ENCODE measurements around the gene POLR2H. TPM values are rescaled to one million over a fixed set of nuclear protein-coding genes. Genes with fewer than 3 reads are reported as not detected.

The POLR2H gene
- total RNA-seq, 5 donors from 2014 or later (not counting 1 experiment from before 2014, with no cell fraction given): 33.0 to 75.1 (median 53.3) TPM

DNA sequence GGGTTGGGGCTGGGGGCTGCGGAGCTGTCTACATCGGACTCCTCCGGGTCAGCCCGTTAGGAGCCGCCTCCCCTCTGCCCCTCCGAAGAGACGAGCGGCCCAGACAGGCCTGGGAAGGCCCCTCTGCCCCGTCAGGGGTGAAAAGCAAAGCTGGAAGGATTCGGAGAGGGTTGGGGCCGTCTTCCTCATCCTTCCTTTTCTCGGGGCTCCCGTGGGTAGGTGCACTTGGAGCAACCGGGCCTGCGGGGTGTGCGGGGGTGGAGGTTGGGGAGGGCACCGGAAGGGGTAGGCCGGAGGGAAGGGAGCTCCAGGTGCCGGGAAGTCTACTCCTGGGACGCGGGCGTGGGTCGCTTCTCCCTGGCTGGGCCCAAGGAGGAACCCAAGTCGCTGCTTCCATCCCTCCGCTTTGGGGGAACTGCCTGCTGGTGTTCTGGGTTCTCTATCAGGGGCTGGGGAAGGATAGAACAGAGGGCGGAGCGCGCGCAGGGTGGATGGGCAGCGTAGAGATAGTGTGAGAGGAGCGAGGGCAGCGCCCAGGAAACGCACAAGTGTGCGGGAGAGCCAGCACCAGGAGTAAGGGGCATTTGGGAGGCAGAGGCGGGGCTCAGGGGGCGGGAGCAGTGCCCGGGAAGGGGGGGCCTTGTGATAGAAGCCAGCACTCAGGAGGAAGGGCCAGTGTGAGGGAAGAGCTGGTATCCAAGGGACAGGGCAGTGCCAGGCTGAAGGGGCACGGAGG is 590 bp downstream of the POLR2H start:
- Mint-ChIP-seq H3K27ac (peak overlapping the region; percentile 93 to 94), H3K36me3 (peaks cover 18% of the 10 kb centered on the region), H3K4me3 (peak overlapping the region; percentile 86 to 98 (median 94)), H3K27me3 (no peaks in the 10 kb centered on the region), H3K9me3 (no peaks in the 10 kb centered on the region), H3K4me1 (peaks cover 27 to 43% (median 32%) of the 10 kb centered on the region in 3 donors)
- Histone ChIP-seq H3K27me3 (replicated peaks in 1 of 2; ENCODE audit: control insufficient read depth in 2 of 2, extremely low read depth in 1 of 2, insufficient read depth in 2 of 2, low read length in 1 of 2) (no peaks in the 10 kb centered on the region), H3K4me3 (ENCODE audit: control insufficient read depth in 1 of 2, extremely low read depth in 1 of 2, low read length in 1 of 2) (peak overlapping the region; percentile 76 to 94), H3K27ac (ENCODE audit: low read length) (peak overlapping the region; percentile 85), H3K4me1 (ENCODE audit: control insufficient read depth in 1 of 2, extremely low read depth in 1 of 2, insufficient read depth in 2 of 2, low read length in 2 of 2) (peaks cover 4 to 29% of the 10 kb centered on the region in 2 experiments), H3K36me3 (ENCODE audit: control insufficient read depth in 2 of 2, extremely low read depth in 1 of 2, insufficient read depth in 1 of 2, low read length in 1 of 2) (peaks cover 0 to 4% of the 10 kb centered on the region in 2 donors), H3K9me3 (no peaks in the 10 kb centered on the region)
- ChIA-PET POLR2A (no interaction called here), CTCF (interaction anchor here (0.6 to 2.2 kb wide), 4 partner anchors 8 to 478 kb away, joined by 3 to 6 read pairs (median 4); no protein-coding TSS in a partner anchor)
- peak; percentile 8 to 15 (median 12) for ATAC-seq (replicated peaks in 1 of 4)
- WGBS (ENCODE audit: insufficient coverage): under 1% methylated on average over 29 of the region's 38 CpGs
- peak in 16 of 35 experiments; percentile 12 to 51 (median 28) for DNase-seq

DNA sequence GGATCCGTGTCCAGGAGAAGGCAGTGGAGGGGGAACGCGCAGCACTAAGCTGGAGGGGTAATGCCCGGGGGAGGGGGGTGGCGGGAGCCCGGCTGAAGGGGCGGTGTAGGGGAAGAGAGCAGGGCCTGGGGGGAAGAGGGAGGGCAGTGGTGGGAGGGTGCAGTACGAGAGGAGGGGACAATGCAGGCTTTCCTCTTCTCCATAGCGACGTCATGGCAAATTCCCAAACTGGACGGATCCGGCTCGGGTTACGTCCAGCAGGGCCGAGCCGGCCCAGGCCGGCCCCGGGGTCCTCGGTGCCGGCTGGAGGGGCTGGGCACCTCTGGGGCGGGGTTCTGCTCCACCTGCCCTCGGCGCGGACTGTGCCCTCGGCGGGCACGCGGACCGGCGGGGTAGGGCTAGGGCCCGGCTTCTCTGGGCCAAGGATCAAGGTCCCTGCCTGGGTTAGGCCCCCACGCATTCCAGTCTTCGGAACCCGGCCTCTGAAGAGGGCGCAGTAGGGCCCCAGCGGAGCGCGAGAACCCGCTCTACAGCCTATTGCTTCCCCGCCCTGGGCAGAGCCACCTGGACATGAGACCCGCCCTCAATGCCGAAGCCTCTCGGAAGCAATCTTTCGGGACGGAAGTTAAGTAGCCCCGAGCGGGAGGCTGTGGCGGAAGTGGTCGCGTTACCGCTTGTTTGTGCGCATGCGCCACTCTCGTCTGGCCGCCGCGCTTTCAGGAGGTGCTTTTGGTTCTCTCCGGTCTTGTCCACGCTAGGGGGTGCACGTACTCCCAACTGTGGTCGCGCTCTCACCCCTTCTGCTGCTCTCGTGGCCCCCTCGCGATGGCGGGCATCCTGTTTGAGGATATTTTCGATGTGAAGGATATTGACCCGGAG is 1.4 kb downstream of the POLR2H start:
- Histone ChIP-seq H3K27ac (ENCODE audit: low read length) (peak overlapping the region; percentile 85), H3K4me3 (ENCODE audit: control insufficient read depth in 1 of 2, extremely low read depth in 1 of 2, low read length in 1 of 2) (peak overlapping the region; percentile 76 to 94), H3K9me3 (no peaks in the 10 kb centered on the region), H3K36me3 (ENCODE audit: control insufficient read depth in 2 of 2, extremely low read depth in 1 of 2, insufficient read depth in 1 of 2, low read length in 1 of 2) (peaks cover 0 to 7% of the 10 kb centered on the region in 2 donors), H3K4me1 (ENCODE audit: control insufficient read depth in 1 of 2, extremely low read depth in 1 of 2, insufficient read depth in 2 of 2, low read length in 2 of 2) (peaks cover 4 to 29% of the 10 kb centered on the region in 2 experiments), H3K27me3 (replicated peaks in 1 of 2; ENCODE audit: control insufficient read depth in 2 of 2, extremely low read depth in 1 of 2, insufficient read depth in 2 of 2, low read length in 1 of 2) (no peaks in the 10 kb centered on the region)
- peak; percentile 82 to 97 (median 89) for DNase-seq
- ChIA-PET CTCF (interaction anchor here (0.6 to 2.2 kb wide), 4 partner anchors 9 to 479 kb away, joined by 3 to 6 read pairs (median 4); no protein-coding TSS in a partner anchor), POLR2A (no interaction called here)
- H3K27me3 Mint-ChIP-seq: no peaks in the 10 kb centered on the region
- peaks cover 22% of the 10 kb centered on the region for H3K36me3 Mint-ChIP-seq
- H3K27ac Mint-ChIP-seq: peak overlapping the region; percentile 96 to 97
- peak overlapping the region; percentile 86 to 98 (median 98) for H3K4me3 Mint-ChIP-seq
- under 1% methylated on average over 57 of the region's 68 CpGs for WGBS (ENCODE audit: insufficient coverage)
- peaks cover 27 to 43% (median 32%) of the 10 kb centered on the region in 3 donors for H3K4me1 Mint-ChIP-seq
- H3K9me3 Mint-ChIP-seq: no peaks in the 10 kb centered on the region
- ATAC-seq (replicated peaks in 1 of 4): peak; percentile 71 to 83 (median 75)

DNA sequence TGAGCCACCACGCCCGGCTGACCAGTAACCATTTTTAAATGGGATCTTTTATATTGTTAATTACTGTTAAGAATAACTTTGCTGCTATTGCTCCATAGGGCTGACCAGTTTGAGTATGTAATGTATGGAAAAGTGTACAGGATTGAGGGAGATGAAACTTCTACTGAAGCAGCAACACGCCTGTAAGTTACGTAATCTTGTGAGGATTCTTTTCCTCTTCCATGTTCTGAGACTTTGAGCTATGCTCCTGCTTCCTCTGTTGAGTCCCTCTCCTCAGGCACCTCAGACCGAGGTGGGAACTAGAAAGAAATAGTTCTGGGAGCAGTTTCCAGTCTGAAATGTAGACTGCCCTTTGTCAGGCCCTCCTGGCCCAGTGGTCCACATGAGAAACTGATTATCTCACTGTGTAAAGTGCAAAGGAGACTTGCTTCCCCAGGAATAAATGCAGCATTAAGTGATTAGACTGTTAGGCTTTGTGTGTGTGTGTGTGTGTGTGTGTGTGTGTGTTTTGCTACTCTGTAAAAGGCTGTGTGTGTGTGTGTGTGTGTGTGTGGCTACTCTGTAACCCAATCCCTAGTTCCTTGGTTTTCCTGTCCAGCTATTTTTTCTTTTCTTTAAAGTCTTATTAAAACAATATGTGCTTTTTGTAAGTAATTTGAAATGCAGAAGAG is 5.2 kb downstream of the POLR2H start:
- peaks cover 24 to 32% (median 30%) of the 10 kb centered on the region in 3 donors for H3K4me1 Mint-ChIP-seq
- peaks cover 32% of the 10 kb centered on the region for H3K36me3 Mint-ChIP-seq
- Histone ChIP-seq H3K4me1 (ENCODE audit: control insufficient read depth in 1 of 2, extremely low read depth in 1 of 2, insufficient read depth in 2 of 2, low read length in 2 of 2) (peaks cover 4 to 24% of the 10 kb centered on the region in 2 experiments), H3K36me3 (ENCODE audit: control insufficient read depth in 2 of 2, extremely low read depth in 1 of 2, insufficient read depth in 1 of 2, low read length in 1 of 2) (peaks cover 0 to 20% of the 10 kb centered on the region in 2 donors), H3K27me3 (replicated peaks in 1 of 2; ENCODE audit: control insufficient read depth in 2 of 2, extremely low read depth in 1 of 2, insufficient read depth in 2 of 2, low read length in 1 of 2) (no peaks in the 10 kb centered on the region), H3K9me3 (no peaks in the 10 kb centered on the region), H3K4me3 (ENCODE audit: control insufficient read depth in 1 of 2, extremely low read depth in 1 of 2, low read length in 1 of 2) (no peak overlapping the region), H3K27ac (ENCODE audit: low read length) (no peak overlapping the region)
- no peaks in the 10 kb centered on the region for H3K9me3 Mint-ChIP-seq
- DNase-seq (no peak), ATAC-seq (replicated peaks in 1 of 4) (no peak)
- ChIA-PET CTCF (interaction anchor here (0.7 to 1.1 kb wide), 4 partner anchors 12 to 147 kb away, joined by 3 to 5 read pairs (median 4); no protein-coding TSS in a partner anchor), POLR2A (interaction anchor here in 1 of 2 donors (0.6 to 1.2 kb wide), 2 partner anchors 8 to 173 kb away, joined by 4 to 8 read pairs; no protein-coding TSS in a partner anchor)
- peak overlapping the region in 1 of 2 donors; percentile 16 for H3K27ac Mint-ChIP-seq
- no peak overlapping the region for H3K4me3 Mint-ChIP-seq
- WGBS (ENCODE audit: insufficient coverage): 100% methylated on average over 2 of the region's 5 CpGs
- H3K27me3 Mint-ChIP-seq: no peaks in the 10 kb centered on the region

DNA sequence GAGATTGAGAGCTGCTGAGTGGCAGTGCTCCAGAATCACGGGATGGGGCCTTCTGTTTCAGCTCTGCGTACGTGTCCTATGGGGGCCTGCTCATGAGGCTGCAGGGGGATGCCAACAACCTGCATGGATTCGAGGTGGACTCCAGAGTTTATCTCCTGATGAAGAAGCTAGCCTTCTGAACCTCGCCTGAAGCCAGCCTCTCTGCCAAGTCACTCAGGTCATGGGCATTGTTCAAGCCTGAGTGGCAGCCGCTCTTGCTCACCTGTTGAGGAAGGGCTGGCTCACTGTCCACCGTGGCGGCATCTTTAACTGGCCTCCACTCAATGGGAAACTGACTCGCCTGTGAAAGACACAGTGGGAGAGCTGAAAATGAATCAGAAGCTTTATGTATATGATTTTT is 6.6 kb downstream of the POLR2H start:
- H3K36me3 Mint-ChIP-seq: peaks cover 32% of the 10 kb centered on the region
- CTCF ChIA-PET: no interaction called here
- H3K4me1 Mint-ChIP-seq: peaks cover 24 to 37% (median 33%) of the 10 kb centered on the region in 3 donors
- Histone ChIP-seq H3K9me3 (no peaks in the 10 kb centered on the region), H3K4me3 (ENCODE audit: control insufficient read depth in 1 of 2, extremely low read depth in 1 of 2, low read length in 1 of 2) (no peak overlapping the region), H3K27me3 (replicated peaks in 1 of 2; ENCODE audit: control insufficient read depth in 2 of 2, extremely low read depth in 1 of 2, insufficient read depth in 2 of 2, low read length in 1 of 2) (no peaks in the 10 kb centered on the region), H3K4me1 (ENCODE audit: control insufficient read depth in 1 of 2, extremely low read depth in 1 of 2, insufficient read depth in 2 of 2, low read length in 2 of 2) (peaks cover 4 to 17% of the 10 kb centered on the region in 2 experiments), H3K27ac (ENCODE audit: low read length) (no peak overlapping the region), H3K36me3 (ENCODE audit: control insufficient read depth in 2 of 2, extremely low read depth in 1 of 2, insufficient read depth in 1 of 2, low read length in 1 of 2) (peaks cover 0 to 20% of the 10 kb centered on the region in 2 donors)
- ATAC-seq (replicated peaks in 1 of 4) (no peak), DNase-seq (no peak)
- no peak overlapping the region for H3K27ac Mint-ChIP-seq
- POLR2A ChIA-PET: no interaction called here
- 96% methylated on average over 6 of the region's 9 CpGs for WGBS (ENCODE audit: insufficient coverage)
- H3K4me3 Mint-ChIP-seq: no peak overlapping the region
- no peaks in the 10 kb centered on the region for H3K27me3 Mint-ChIP-seq
- no peaks in the 10 kb centered on the region for H3K9me3 Mint-ChIP-seq

DNA sequence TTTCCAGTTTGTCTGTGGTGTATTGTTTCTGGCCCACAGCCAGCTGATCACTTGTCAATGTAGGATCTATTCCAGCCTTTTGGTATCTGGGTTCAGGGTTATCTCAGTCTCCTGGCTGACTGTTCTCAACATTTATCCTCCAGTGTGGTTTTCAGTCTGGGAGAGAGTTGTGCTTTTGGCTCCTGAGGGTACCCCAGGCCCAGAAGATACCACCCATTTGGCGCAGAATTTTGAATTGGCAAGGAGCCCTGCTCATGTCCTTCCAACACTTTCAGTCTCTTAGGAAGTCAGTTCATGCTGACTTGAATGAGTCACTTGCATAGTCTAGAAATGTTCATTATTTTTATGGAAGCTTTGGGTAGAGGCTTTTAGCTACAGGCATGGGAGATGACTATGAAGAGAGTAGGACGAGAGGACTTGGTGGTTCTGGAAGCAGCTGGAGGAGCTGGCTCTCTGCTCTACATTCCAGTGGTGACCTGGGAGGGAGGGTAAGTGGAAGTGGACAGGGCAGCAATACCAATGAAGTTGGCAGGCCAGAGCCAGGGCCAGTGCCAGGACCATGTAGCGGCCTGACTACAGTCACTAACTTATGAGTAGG is 7.2 kb downstream of the POLR2H start:
- CTCF ChIA-PET: interaction anchor here in 1 of 2 donors (0.7 kb wide), 1 partner anchor 50 kb away, joined by 3 read pairs; no protein-coding TSS in a partner anchor
- 94% methylated on average over 2 of the region's 3 CpGs for WGBS (ENCODE audit: insufficient coverage)
- Histone ChIP-seq H3K27ac (ENCODE audit: low read length) (no peak overlapping the region), H3K4me3 (ENCODE audit: control insufficient read depth in 1 of 2, extremely low read depth in 1 of 2, low read length in 1 of 2) (no peak overlapping the region), H3K4me1 (ENCODE audit: control insufficient read depth in 1 of 2, extremely low read depth in 1 of 2, insufficient read depth in 2 of 2, low read length in 2 of 2) (peaks cover 4 to 12% of the 10 kb centered on the region in 2 experiments), H3K36me3 (ENCODE audit: control insufficient read depth in 2 of 2, extremely low read depth in 1 of 2, insufficient read depth in 1 of 2, low read length in 1 of 2) (peaks cover 0 to 20% of the 10 kb centered on the region in 2 donors), H3K27me3 (replicated peaks in 1 of 2; ENCODE audit: control insufficient read depth in 2 of 2, extremely low read depth in 1 of 2, insufficient read depth in 2 of 2, low read length in 1 of 2) (no peaks in the 10 kb centered on the region), H3K9me3 (no peaks in the 10 kb centered on the region)
- DNase-seq: no peak
- ATAC-seq (replicated peaks in 1 of 4): no peak
- H3K27me3 Mint-ChIP-seq: no peaks in the 10 kb centered on the region
- peaks cover 21 to 32% (median 29%) of the 10 kb centered on the region in 3 donors for H3K4me1 Mint-ChIP-seq
- H3K4me3 Mint-ChIP-seq: no peak overlapping the region
- H3K9me3 Mint-ChIP-seq: no peaks in the 10 kb centered on the region
- H3K36me3 Mint-ChIP-seq: peaks cover 32% of the 10 kb centered on the region
- H3K27ac Mint-ChIP-seq: no peak overlapping the region
- POLR2A ChIA-PET: no interaction called here
